Measurements from ENCODE around the gene HSBP1L1.
"Not testable (repeated sequence)": the region's sequence is repeated elsewhere in the genome, so short reads cannot be mapped to it uniquely, and the experiment has no call there.

The HSBP1L1 gene

GRCh38 chr18:79988071-79988450 is 23.6 kb downstream of the HSBP1L1 start:
- DNase-seq, result peak; percentile 91

DNA sequence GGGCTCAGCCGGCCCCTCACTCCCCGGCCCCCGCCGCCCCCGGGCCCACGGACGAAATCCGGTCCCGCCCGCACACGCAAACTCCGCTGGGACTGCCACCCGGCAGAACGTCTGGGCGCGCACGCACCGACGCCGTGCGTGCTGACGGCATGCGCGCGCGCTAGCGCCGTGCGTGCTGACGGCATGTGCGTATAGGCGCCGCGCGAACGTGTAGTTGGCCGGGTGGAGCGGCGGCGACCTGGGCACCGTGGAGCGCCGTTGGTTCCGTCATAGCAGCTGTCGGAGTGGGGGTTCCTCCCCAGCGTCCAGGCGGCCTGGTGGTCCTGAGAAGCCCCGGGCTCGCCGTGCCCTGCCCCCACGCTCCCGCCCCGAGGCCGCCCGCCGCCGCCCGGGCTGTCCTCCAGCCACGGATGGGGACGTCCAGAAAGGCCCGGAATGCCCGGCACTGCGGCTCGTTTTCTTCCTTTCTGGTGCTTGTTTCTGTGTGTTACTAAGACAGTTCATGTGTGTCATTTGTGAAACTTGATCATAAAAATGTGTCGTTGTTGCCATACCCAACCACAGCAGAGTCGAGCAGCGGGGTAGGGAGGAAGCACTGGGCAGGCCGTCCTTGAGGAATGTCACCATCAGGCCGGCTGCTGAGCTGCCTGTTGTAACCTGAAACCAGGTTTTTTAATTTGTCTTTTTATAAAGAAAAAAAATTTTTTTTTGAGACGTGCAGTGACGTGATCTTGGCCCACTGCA is 24.2 kb downstream of the HSBP1L1 start, which contains the start of gene TXNL4A:
TXNL4A (minus strand) TSS at position 113 of the 744 bp plus-strand sequence. CDS start 171 bp downstream, outside the sequence.
- DNase-seq, result peak; percentile 99

DNA sequence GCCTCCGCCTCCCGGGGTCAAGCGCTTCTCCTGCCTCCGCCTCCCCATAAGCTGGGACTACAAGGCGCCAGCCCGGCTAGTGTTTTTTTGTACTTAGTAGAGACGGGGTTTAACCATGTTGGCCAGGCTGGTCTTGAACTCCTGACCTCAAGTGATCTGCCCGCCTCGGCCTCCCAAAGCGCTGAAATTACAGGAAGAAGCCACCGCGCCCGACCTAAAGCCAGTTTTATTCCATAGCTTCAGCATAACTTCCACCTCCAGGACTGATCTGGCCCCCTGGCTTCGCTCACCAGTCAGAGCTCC is 24.7 kb downstream of the HSBP1L1 start:
- DNase-seq, result no peak

GRCh38 chr18:79991494-79991893 is 27.1 kb downstream of the HSBP1L1 start:
- DNase-seq, result no peak

DNA sequence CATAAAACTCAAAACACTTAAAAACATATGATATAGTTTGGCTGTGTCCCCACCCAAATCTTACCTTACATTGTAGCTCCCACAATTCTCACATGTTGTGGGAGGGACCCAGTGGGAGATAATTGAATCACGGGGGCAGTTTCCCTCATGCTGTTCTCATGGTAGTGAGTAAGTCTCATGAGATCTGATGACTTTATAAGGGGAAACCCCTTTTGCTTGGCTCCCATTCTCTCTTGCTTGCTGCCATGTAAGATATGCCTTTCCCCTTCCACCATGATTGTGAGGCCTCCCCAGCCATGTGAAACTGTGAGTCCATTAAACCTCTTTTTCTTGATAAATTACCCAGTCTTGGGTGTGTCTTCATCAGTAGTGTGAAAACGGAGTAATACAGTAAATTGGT is 35.3 kb downstream of the HSBP1L1 start:
- not testable (repeated sequence) for DNase-seq

GRCh38 chr18:80000877-80001276 is 36.4 kb downstream of the HSBP1L1 start:
- no peak for DNase-seq

GRCh38 chr18:80002468-80002867 is 38.0 kb downstream of the HSBP1L1 start:
- DNase-seq, result no peak

- no peak for DNase-seq
These were observed 40.3 kb downstream of the HSBP1L1 start for GRCh38 chr18:80004600-80005342.

- no peak for DNase-seq
These were observed 42.3 kb downstream of the HSBP1L1 start for GRCh38 chr18:80006724-80007123.

- peak; percentile 42 for DNase-seq
These were observed 45.5 kb downstream of the HSBP1L1 start for GRCh38 chr18:80009661-80010550.

GRCh38 chr18:80010551-80010906 is 46.1 kb downstream of the HSBP1L1 start:
- DNase-seq, result no peak

GRCh38 chr18:80011496-80012137 is 47.2 kb downstream of the HSBP1L1 start:
- not testable (repeated sequence) for DNase-seq

DNA sequence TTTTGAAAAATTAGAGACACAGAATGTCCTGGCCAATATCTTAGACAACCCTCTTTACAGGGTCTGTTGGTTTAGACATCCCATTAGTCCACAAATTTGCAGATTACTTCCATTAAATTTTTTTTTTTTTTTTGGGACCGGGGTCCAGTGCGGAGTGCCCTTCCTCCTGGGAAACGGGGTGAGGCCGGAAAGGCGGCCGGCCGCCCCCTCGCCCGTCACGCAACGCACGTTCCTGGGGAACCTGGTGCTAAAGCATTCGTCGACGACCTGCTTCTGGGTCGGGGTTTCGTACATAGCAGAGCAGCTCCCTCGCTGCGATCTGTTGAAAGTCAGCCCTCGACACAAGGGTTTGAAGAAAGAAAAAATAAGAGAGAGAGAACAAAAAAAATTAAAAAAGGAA is 48.3 kb downstream of the HSBP1L1 start:
- no peak for DNase-seq

All from DMS53 (cell line).